ENCODE results near the gene DESI2. TPM values are rescaled to one million over a fixed set of nuclear protein-coding genes. Genes with fewer than 3 reads are reported as not detected.
"Not testable (repeated sequence)": the region's sequence is repeated elsewhere in the genome, so short reads cannot be mapped to it uniquely, and the experiment has no call there.

DESI2 gene
- total RNA-seq, 1 experiment from 2014 or later, result 53.6 TPM

- no peak overlapping the region for H3K27ac ChIP-seq
- no peaks in the 10 kb centered on the region for H3K4me1 ChIP-seq
- H3K4me3 ChIP-seq, result no peak overlapping the region
- no peak for DNase-seq
- H3K9me3 ChIP-seq (replicated peaks), result no peaks in the 10 kb centered on the region
- no peaks in the 10 kb centered on the region for H3K27me3 ChIP-seq
- no peaks in the 10 kb centered on the region for H3K36me3 ChIP-seq
These were observed 7.5 kb upstream of the DESI2 start for GRCh38 chr1:244645414-244645813.

GRCh38 chr1:244645890-244646289, 7.0 kb upstream of the DESI2 start:
- no peak overlapping the region for H3K27ac ChIP-seq
- no peaks in the 10 kb centered on the region for H3K9me3 ChIP-seq (replicated peaks)
- DNase-seq, result no peak
- no peaks in the 10 kb centered on the region for H3K27me3 ChIP-seq
- no peaks in the 10 kb centered on the region for H3K36me3 ChIP-seq
- no peak overlapping the region for H3K4me3 ChIP-seq
- H3K4me1 ChIP-seq, result no peaks in the 10 kb centered on the region

GRCh38 chr1:244647819-244648218, 5.1 kb upstream of the DESI2 start:
- no peak for DNase-seq
- H3K36me3 ChIP-seq, result no peaks in the 10 kb centered on the region
- no peak overlapping the region for H3K27ac ChIP-seq
- H3K27me3 ChIP-seq, result no peaks in the 10 kb centered on the region
- H3K4me3 ChIP-seq, result no peak overlapping the region
- H3K9me3 ChIP-seq (replicated peaks), result no peaks in the 10 kb centered on the region
- H3K4me1 ChIP-seq, result no peaks in the 10 kb centered on the region

- H3K4me1 ChIP-seq, result no peaks in the 10 kb centered on the region
- peaks cover 4% of the 10 kb centered on the region; the same call in 1 of the 2 replicates for H3K36me3 ChIP-seq
- peak overlapping the region; percentile 75; the same call in 1 of the 2 replicates for H3K27ac ChIP-seq
These were observed 837 bp upstream of the DESI2 start for GRCh38 chr1:244651956-244652622.

GRCh38 chr1:244653439-244654107, 647 bp downstream of the DESI2 start:
- no peaks in the 10 kb centered on the region for H3K4me1 ChIP-seq
- H3K9me3 ChIP-seq (replicated peaks), result no peaks in the 10 kb centered on the region
- peak overlapping the region; percentile 75 for H3K27ac ChIP-seq
- H3K36me3 ChIP-seq, result peaks cover 4% of the 10 kb centered on the region; the same call in 1 of the 2 replicates
- DNase-seq, result peak; percentile 17 to 19
- H3K4me3 ChIP-seq, result peak overlapping the region; percentile 90
- H3K27me3 ChIP-seq, result no peaks in the 10 kb centered on the region

More at GRCh38 chr1:244651956-244652622, 837 bp upstream of the DESI2 start:
- DNase-seq, result no peak
- Histone ChIP-seq H3K27me3 (no peaks in the 10 kb centered on the region), H3K9me3 (replicated peaks) (no peaks in the 10 kb centered on the region), H3K4me3 (peak overlapping the region; percentile 90)

- Histone ChIP-seq H3K4me1 (no peaks in the 10 kb centered on the region), H3K36me3 (peaks cover 4% of the 10 kb centered on the region; the same call in 1 of the 2 replicates), H3K27ac (no peak overlapping the region; the same call in 1 of the 2 replicates), H3K4me3 (peak overlapping the region; percentile 90), H3K9me3 (replicated peaks) (no peaks in the 10 kb centered on the region), H3K27me3 (no peaks in the 10 kb centered on the region)
- DNase-seq, result no peak
These were observed 1.4 kb downstream of the DESI2 start for GRCh38 chr1:244654108-244655038.

GRCh38 chr1:244655186-244655585, 2.3 kb downstream of the DESI2 start:
- no peak for DNase-seq
- no peaks in the 10 kb centered on the region for H3K9me3 ChIP-seq (replicated peaks)
- H3K4me1 ChIP-seq, result no peaks in the 10 kb centered on the region
- peaks cover 4% of the 10 kb centered on the region; the same call in 1 of the 2 replicates for H3K36me3 ChIP-seq
- no peaks in the 10 kb centered on the region for H3K27me3 ChIP-seq
- H3K27ac ChIP-seq, result no peak overlapping the region
- no peak overlapping the region for H3K4me3 ChIP-seq

- no peak overlapping the region for H3K27ac ChIP-seq
- H3K4me3 ChIP-seq, result no peak overlapping the region
- DNase-seq, result no peak
- no peaks in the 10 kb centered on the region for H3K9me3 ChIP-seq (replicated peaks)
- H3K4me1 ChIP-seq, result no peaks in the 10 kb centered on the region
- H3K36me3 ChIP-seq, result peaks cover 10% of the 10 kb centered on the region; the same call in 1 of the 2 replicates
- no peaks in the 10 kb centered on the region for H3K27me3 ChIP-seq
These were observed 4.5 kb downstream of the DESI2 start for GRCh38 chr1:244657421-244657820.

- no peaks in the 10 kb centered on the region for H3K9me3 ChIP-seq (replicated peaks)
- H3K27ac ChIP-seq, result no peak overlapping the region
- H3K27me3 ChIP-seq, result no peaks in the 10 kb centered on the region
These were observed 6.8 kb downstream of the DESI2 start for GRCh38 chr1:244659694-244660093.

GRCh38 chr1:244660595-244660994, 7.7 kb downstream of the DESI2 start:
- Histone ChIP-seq H3K9me3 (replicated peaks) (no peaks in the 10 kb centered on the region), H3K4me1 (peaks cover 11% of the 10 kb centered on the region), H3K27me3 (no peaks in the 10 kb centered on the region), H3K4me3 (no peak overlapping the region), H3K27ac (no peak overlapping the region), H3K36me3 (peaks cover 10% of the 10 kb centered on the region; the same call in 1 of the 2 replicates)
- DNase-seq, result no peak

More at GRCh38 chr1:244659694-244660093, 6.8 kb downstream of the DESI2 start:
- peaks cover 10% of the 10 kb centered on the region; the same call in 1 of the 2 replicates for H3K36me3 ChIP-seq
- no peak overlapping the region for H3K4me3 ChIP-seq
- DNase-seq, result no peak
- H3K4me1 ChIP-seq, result peaks cover 2% of the 10 kb centered on the region

- H3K9me3 ChIP-seq (replicated peaks); H3K27ac ChIP-seq; H3K36me3 ChIP-seq; DNase-seq; H3K4me3 ChIP-seq; H3K27me3 ChIP-seq: not testable (repeated sequence)
- H3K4me1 ChIP-seq, result peaks cover 15% of the 10 kb centered on the region
These were observed 8.8 kb downstream of the DESI2 start for GRCh38 chr1:244661569-244662312.

- Histone ChIP-seq H3K4me1 (peaks cover 15% of the 10 kb centered on the region), H3K4me3 (no peak overlapping the region), H3K27me3 (no peaks in the 10 kb centered on the region), H3K27ac (no peak overlapping the region), H3K36me3 (0 out of 2 replicates have a peak, but pooled peaks cover 5% of the 10 kb centered on the region), H3K9me3 (replicated peaks) (no peaks in the 10 kb centered on the region)
- DNase-seq, result no peak
These were observed 9.7 kb downstream of the DESI2 start for GRCh38 chr1:244662599-244662998.

GRCh38 chr1:244664353-244664752, 11.4 kb downstream of the DESI2 start:
- DNase-seq, result no peak
- H3K9me3 ChIP-seq (replicated peaks), result no peaks in the 10 kb centered on the region
- 0 out of 2 replicates have a peak, but pooled peaks cover 5% of the 10 kb centered on the region for H3K36me3 ChIP-seq
- H3K4me3 ChIP-seq, result no peak overlapping the region
- no peaks in the 10 kb centered on the region for H3K27me3 ChIP-seq
- no peak overlapping the region for H3K27ac ChIP-seq
- peaks cover 15% of the 10 kb centered on the region for H3K4me1 ChIP-seq

GRCh38 chr1:244665771-244666217, 12.9 kb downstream of the DESI2 start:
- DNase-seq, result peak; percentile 80 to 90
- Histone ChIP-seq H3K9me3 (replicated peaks) (no peaks in the 10 kb centered on the region), H3K36me3 (peaks cover 10% of the 10 kb centered on the region; the same call in 1 of the 2 replicates), H3K4me3 (no peak overlapping the region), H3K4me1 (peaks cover 15% of the 10 kb centered on the region), H3K27ac (no peak overlapping the region), H3K27me3 (no peaks in the 10 kb centered on the region)

Measured in SJCRH30 (cell line).